ENCODE results near the gene SNRNP70. TPM values are rescaled to one million over a fixed set of nuclear protein-coding genes. Genes with fewer than 3 reads are reported as not detected.
"Not testable (repeated sequence)": the region's sequence is repeated elsewhere in the genome, so short reads cannot be mapped to it uniquely, and the experiment has no call there.

Gene SNRNP70
- total RNA-seq, 2 experiments from 2014 or later, result 181 to 392 TPM

DNA sequence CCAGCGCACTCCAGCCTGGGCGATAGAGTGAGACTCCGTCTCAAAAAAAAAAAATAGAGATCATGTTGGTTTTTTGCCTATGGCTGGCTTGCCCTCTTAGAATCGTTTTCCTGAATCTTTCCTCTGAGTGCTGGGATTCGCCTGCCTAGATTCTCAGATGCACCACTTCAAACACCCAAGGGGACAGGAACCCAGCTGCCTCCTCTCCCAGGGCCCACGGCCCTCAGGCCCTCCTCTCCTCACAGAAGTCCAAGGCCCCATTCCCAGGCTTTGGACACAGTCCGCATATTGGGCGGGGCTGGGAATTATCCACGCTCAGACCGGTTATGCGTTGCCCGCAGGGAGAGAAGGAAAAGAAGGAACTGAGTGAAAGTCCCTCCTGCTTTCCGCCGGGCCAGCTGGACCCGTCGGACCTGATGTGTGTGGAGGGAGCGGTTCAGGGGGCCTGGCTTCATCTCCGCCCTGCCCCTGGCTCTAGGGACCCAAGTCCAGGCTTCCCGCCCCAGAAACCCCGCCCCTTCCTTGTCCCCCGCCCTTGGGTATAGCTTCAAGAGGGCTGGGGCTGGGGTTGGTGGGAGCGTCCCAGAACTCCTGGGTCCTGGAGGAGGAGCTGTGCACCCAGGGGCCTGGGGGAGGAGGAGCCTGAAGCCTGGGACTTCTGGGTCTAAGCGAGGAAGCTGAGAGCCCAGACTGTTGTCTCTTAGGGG, 39.9 kb downstream of the SNRNP70 start:
- POLR2A ChIA-PET, result no interaction called here
- H3K4me3 ChIP-seq (ENCODE audit: low read depth, low read length, poor library complexity, severe bottlenecking), result no peak overlapping the region
- H3K27ac ChIP-seq (ENCODE audit: low read depth, low read length, poor library complexity, severe bottlenecking), result no peak overlapping the region
- no peaks in the 10 kb centered on the region for H3K79me2 ChIP-seq (ENCODE audit: insufficient read depth, low read depth, low read length)
- no peak overlapping the region for H2AFZ ChIP-seq (ENCODE audit: low read length)
- intact Hi-C loops (cut with micrococcal nuclease; ENCODE audit: unreplicated experiment), result loop anchor here (5.0 kb wide), 1 partner anchor 547 kb away; no protein-coding TSS in a partner anchor
- BruUV-seq (replicated peaks), result no TSS peak
- no peaks in the 10 kb centered on the region for H3K9me2 ChIP-seq (ENCODE audit: insufficient read depth, low read length)
- TF ChIP-seq EZH2phosphoT487 (IDR thresholded peaks at IDR 0.05; ENCODE audit: borderline replicate concordance, low read depth, low read length), result no peak
- TF ChIP-seq, protein P1, sequence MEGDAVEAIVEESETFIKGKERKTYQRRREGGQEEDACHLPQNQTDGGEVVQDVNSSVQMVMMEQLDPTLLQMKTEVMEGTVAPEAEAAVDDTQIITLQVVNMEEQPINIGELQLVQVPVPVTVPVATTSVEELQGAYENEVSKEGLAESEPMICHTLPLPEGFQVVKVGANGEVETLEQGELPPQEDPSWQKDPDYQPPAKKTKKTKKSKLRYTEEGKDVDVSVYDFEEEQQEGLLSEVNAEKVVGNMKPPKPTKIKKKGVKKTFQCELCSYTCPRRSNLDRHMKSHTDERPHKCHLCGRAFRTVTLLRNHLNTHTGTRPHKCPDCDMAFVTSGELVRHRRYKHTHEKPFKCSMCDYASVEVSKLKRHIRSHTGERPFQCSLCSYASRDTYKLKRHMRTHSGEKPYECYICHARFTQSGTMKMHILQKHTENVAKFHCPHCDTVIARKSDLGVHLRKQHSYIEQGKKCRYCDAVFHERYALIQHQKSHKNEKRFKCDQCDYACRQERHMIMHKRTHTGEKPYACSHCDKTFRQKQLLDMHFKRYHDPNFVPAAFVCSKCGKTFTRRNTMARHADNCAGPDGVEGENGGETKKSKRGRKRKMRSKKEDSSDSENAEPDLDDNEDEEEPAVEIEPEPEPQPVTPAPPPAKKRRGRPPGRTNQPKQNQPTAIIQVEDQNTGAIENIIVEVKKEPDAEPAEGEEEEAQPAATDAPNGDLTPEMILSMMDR (conservative IDR thresholded peaks at IDR 0.05; ENCODE audit: low read length), result no peak
- H3K36me3 ChIP-seq (ENCODE audit: insufficient read depth, low read length), result no peaks in the 10 kb centered on the region
- H3K4me2 ChIP-seq (ENCODE audit: low read length), result no peak overlapping the region
- CTCF ChIA-PET (ENCODE audit: unreplicated experiment), result no interaction called here
- no peaks in the 10 kb centered on the region for H3K9me3 ChIP-seq (ENCODE audit: low read length)
- no peaks in the 10 kb centered on the region for H4K20me1 ChIP-seq (ENCODE audit: insufficient read depth, low read length)
- no peak for DNase-seq (ENCODE audit: low spot score)
- peaks cover 17% of the 10 kb centered on the region for H3K4me1 ChIP-seq (ENCODE audit: insufficient read depth, low read length, poor library complexity, severe bottlenecking)

DNA sequence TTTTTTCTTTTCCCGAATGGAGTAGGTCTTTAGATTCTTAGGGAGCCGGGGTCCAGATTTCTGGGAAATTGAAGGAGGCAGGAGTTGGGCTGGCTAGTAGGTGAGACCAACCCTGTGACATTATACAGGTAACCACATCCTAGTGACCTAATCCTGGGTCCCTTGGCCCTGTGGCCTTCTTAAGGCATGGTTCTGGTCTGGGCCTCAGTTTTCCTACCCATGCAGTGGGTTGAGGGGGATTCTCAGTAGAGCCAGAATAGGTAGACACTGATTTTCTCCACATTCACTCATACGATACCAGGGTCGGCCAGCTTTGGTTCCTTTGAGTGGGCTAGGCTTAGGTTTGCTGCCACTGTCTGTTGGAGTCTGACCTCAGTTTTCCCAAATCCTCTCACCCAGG, 41.3 kb downstream of the SNRNP70 start:
- no peak overlapping the region for H2AFZ ChIP-seq (ENCODE audit: low read length)
- no TSS peak for BruUV-seq (replicated peaks)
- peaks cover 16% of the 10 kb centered on the region for H3K4me1 ChIP-seq (ENCODE audit: insufficient read depth, low read length, poor library complexity, severe bottlenecking)
- intact Hi-C loops (cut with micrococcal nuclease; ENCODE audit: unreplicated experiment), result loop anchor here (5.0 kb wide), 1 partner anchor 546 kb away; no protein-coding TSS in a partner anchor
- no peaks in the 10 kb centered on the region for H4K20me1 ChIP-seq (ENCODE audit: insufficient read depth, low read length)
- no peak for DNase-seq (ENCODE audit: low spot score)
- no peak overlapping the region for H3K27ac ChIP-seq (ENCODE audit: low read depth, low read length, poor library complexity, severe bottlenecking)
- H3K9me2 ChIP-seq (ENCODE audit: insufficient read depth, low read length), result no peaks in the 10 kb centered on the region
- no peaks in the 10 kb centered on the region for H3K9me3 ChIP-seq (ENCODE audit: low read length)
- TF ChIP-seq, protein P1 (conservative IDR thresholded peaks at IDR 0.05; ENCODE audit: low read length), result no peak
- TF ChIP-seq EZH2phosphoT487 (IDR thresholded peaks at IDR 0.05; ENCODE audit: borderline replicate concordance, low read depth, low read length), result no peak
- ChIA-PET CTCF (ENCODE audit: unreplicated experiment) (no interaction called here), POLR2A (no interaction called here)
- no peaks in the 10 kb centered on the region for H3K36me3 ChIP-seq (ENCODE audit: insufficient read depth, low read length)
- no peaks in the 10 kb centered on the region for H3K79me2 ChIP-seq (ENCODE audit: insufficient read depth, low read depth, low read length)
- H3K4me2 ChIP-seq (ENCODE audit: low read length), result no peak overlapping the region
- H3K4me3 ChIP-seq (ENCODE audit: low read depth, low read length, poor library complexity, severe bottlenecking), result no peak overlapping the region

DNA sequence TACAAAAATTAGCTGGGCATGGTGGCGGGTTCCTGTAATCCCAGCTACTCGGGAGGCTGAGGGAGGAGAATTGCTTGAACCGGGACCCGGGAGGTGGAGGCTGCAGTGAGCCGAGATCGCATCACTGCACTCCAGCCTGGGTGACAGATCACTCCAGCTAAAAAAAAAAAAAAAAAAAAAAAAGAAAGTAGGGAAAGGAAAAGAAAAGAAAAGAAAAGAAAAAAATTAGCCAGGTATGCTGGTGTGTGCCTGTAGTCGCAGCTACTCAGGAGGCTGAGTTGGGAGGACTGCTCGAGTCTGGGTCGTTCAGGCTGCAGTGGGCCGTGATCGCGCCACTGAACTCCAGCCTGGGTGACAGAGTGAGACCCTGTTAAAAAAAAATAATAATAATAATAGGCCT, 42.0 kb downstream of the SNRNP70 start:
- H3K4me3 ChIP-seq (ENCODE audit: low read depth, low read length, poor library complexity, severe bottlenecking); H2AFZ ChIP-seq (ENCODE audit: low read length); H3K79me2 ChIP-seq (ENCODE audit: insufficient read depth, low read depth, low read length); H3K9me2 ChIP-seq (ENCODE audit: insufficient read depth, low read length); BruUV-seq (replicated peaks); H3K27ac ChIP-seq (ENCODE audit: low read depth, low read length, poor library complexity, severe bottlenecking); H3K9me3 ChIP-seq (ENCODE audit: low read length); H3K36me3 ChIP-seq (ENCODE audit: insufficient read depth, low read length); H4K20me1 ChIP-seq (ENCODE audit: insufficient read depth, low read length); DNase-seq (ENCODE audit: low spot score); H3K4me2 ChIP-seq (ENCODE audit: low read length): not testable (repeated sequence)
- ChIA-PET POLR2A (interaction anchor here (0.6 kb wide), 1 partner anchor 11 kb away, joined by 5 read pairs; no protein-coding TSS in a partner anchor), CTCF (ENCODE audit: unreplicated experiment) (interaction anchor here (0.6 to 0.7 kb wide), 3 partner anchors 9 to 291 kb away, joined by 4 to 5 read pairs (median 4); no protein-coding TSS in a partner anchor)
- intact Hi-C loops (cut with micrococcal nuclease; ENCODE audit: unreplicated experiment), result loop anchor here (5.0 kb wide), 1 partner anchor 545 kb away; no protein-coding TSS in a partner anchor
- peaks cover 16% of the 10 kb centered on the region for H3K4me1 ChIP-seq (ENCODE audit: insufficient read depth, low read length, poor library complexity, severe bottlenecking)
